ENCODE measurements around the gene EVA1C.

DNA sequence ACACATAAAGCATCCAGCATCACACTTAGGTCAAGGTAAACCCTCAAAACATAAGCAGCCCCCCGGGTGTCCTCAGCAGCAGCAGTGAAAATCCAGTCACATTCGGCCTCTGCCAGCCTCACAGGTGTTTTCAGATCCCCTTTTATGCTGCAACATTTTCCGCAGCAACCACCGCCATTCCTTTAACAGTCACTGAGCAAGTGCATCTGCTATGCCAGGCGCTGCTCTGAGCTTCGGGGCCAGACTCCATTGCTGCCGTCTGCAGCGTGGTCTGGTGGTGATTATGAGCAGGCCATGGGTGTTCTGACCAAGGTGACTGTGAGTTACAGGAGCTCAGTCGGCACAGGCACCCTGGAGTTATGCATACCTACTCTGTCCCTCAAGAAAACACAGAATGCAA lies 24.2 kb upstream of the EVA1C start:
- no peak for TF ChIP-seq CTCF (IDR thresholded peaks at IDR 0.05)
- TF ChIP-seq EZH2 (IDR thresholded peaks at IDR 0.05; ENCODE audit: borderline replicate concordance, insufficient read depth, low read depth, low read length, poor library complexity, severe bottlenecking): no peak
